Endothelial cell of umbilical vein (primary cell): ENCODE measurements around the gene BRCA2.

Source experiments
- POLR2A ChIP-seq: IDR thresholded peaks from 2 replicates; pipeline ENCODE4 v1.6.1; 2012; ENCODE audit warnings: low read depth, mild to moderate bottlenecking, control low read depth, low read length
- POLR2AphosphoS5 ChIP-seq: IDR thresholded peaks from 2 replicates; pipeline ENCODE4 v1.6.1; 2012; ENCODE audit warnings: low read depth, mild to moderate bottlenecking, control low read depth, low read length, moderate library complexity; ENCODE audit not compliant: insufficient read depth
- TF ChIP-seq, protein P1 (sequence below), 2 donors: IDR thresholded peaks; 1 replicate in 1 of 2; 2 replicates in 1 of 2; pipeline ENCODE4 v1.5.1; 2011; ENCODE audit warnings: low read length in 2 of 2, mild to moderate bottlenecking in 2 of 2, moderate library complexity in 2 of 2, control low read depth in 1 of 2, inconsistent platforms in 1 of 2, low read depth in 1 of 2; ENCODE audit not compliant: insufficient read depth in 1 of 2; ENCODE audit errors: extremely low read depth in 1 of 2

DNA sequence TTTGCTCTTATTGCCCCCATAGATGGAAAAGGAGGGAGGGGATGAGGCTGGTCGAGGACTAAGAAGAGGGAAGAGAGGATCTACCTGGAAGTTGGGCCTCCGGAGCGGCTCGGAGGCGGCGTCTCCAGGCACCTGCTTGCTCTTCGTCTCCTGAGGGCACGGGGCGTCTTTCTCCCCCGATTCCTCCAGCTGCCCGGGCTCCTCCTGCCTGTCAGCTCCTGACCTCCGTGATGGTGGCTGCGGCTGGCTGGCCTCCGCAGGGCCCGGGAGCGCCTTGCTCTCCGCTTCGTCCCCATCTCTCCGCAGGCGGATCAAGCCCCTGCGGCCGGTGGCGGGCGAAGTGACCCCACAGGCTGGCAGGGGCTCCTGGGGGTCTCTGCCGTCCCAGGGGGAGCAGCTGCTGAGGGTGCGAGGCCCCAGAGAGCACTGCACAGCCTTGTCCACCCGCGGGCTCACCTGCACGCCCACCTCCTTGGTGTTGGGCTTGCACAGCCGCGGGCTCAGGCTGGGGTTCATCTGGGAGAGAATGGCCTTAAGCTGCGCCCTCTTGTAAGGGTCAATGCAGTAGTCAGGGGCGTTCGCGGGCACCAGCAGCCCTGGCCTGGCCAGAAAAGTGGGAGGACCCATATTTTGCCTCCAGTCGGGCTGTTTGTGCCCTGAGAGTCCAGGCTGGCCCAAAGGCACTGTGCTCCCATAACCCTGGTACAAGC lies 4.0 kb upstream of the BRCA2 start:
- TF ChIP-seq, protein P1, sequence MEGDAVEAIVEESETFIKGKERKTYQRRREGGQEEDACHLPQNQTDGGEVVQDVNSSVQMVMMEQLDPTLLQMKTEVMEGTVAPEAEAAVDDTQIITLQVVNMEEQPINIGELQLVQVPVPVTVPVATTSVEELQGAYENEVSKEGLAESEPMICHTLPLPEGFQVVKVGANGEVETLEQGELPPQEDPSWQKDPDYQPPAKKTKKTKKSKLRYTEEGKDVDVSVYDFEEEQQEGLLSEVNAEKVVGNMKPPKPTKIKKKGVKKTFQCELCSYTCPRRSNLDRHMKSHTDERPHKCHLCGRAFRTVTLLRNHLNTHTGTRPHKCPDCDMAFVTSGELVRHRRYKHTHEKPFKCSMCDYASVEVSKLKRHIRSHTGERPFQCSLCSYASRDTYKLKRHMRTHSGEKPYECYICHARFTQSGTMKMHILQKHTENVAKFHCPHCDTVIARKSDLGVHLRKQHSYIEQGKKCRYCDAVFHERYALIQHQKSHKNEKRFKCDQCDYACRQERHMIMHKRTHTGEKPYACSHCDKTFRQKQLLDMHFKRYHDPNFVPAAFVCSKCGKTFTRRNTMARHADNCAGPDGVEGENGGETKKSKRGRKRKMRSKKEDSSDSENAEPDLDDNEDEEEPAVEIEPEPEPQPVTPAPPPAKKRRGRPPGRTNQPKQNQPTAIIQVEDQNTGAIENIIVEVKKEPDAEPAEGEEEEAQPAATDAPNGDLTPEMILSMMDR (IDR thresholded peaks at IDR 0.05; ENCODE audit: extremely low read depth in 1 of 2, insufficient read depth in 1 of 2, low read depth in 1 of 2, low read length in 2 of 2) = no peak
- TF ChIP-seq POLR2A = no peak
- no peak for TF ChIP-seq POLR2AphosphoS5
